GM18870 (cell line): ENCODE data around the gene SLC35F6.

Experiments used
- ATAC-seq: cut with Tn5 transposase; IDR thresholded peaks from one replicate; pipeline ENCODE4 v1.9.1; 2021; ENCODE audit warnings: moderate library complexity; ENCODE audit not compliant: unreplicated experiment

Gene SLC35F6

DNA sequence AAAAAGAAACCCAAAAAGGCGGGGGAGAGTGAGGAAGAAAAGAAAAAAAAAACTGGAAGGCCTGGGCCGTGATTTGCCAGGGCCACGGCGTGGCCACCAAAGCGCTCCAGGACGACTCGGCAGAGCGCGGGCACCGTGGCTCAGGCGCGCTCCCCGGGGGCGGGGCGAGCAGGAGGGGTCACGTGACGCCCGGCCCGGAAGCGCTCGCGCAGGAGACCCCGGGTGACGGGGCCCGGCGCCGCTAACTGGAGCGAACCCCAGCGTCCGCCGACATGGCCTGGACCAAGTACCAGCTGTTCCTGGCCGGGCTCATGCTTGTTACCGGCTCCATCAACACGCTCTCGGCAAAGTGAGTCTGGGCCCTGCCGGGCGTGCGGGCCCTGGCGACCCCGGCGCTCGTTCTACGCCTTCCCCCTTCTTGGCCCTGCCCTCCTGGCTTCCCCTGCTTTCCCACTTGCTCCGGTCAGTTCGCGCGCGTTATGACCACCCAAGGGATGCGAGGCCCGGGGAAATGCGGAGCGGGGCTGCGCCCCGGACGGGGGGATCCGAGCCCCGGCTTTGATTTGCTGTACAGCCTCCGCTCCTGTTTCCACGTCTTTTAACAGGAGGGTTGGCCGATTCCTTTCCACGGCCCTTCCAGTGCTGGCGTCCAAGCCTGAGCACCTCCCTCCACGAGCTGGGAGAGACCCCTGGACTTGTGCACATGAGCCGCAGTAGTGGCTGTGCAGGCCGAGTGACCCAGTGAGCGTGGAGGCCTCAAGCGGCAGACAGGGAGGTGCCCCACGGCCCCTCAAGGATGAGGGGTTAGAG is at the start of gene SLC35F6:
TSS of gene SLC35F6 (plus strand) at position 207 of the 810 bp plus-strand sequence. CDS start at position 273, 66 bp downstream.
- no peak for ATAC-seq

GRCh38 chr2:26715528-26716270 is 48.4 kb upstream of the SLC35F6 start:
- ATAC-seq = no peak

DNA sequence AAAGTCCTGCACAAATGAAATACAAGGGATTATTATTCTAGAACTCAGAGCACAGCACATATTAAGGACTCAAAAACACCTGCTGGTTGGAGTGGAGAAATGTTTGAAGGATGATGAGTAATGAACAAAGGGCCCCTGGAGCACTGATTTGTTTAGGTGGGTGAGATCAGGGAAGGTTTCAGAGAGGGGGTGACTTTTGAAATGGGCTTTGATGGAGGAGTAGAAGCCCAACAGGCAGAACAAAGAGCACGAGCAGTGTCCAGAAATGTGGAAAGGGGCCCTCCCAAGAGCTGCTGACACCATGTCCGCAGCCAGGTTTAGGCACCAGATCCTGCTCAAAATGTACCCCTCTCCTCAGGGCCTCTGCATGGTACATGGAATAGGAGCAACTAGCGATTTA is 47.7 kb upstream of the SLC35F6 start:
- no peak for ATAC-seq

- ATAC-seq = no peak
Measured at GRCh38 chr2:26716769-26717168, 47.3 kb upstream of the SLC35F6 start.

- no peak for ATAC-seq
Measured at GRCh38 chr2:26717362-26717761, 46.7 kb upstream of the SLC35F6 start.

- no peak for ATAC-seq
Measured at GRCh38 chr2:26718949-26719686, 45.0 kb upstream of the SLC35F6 start.

DNA sequence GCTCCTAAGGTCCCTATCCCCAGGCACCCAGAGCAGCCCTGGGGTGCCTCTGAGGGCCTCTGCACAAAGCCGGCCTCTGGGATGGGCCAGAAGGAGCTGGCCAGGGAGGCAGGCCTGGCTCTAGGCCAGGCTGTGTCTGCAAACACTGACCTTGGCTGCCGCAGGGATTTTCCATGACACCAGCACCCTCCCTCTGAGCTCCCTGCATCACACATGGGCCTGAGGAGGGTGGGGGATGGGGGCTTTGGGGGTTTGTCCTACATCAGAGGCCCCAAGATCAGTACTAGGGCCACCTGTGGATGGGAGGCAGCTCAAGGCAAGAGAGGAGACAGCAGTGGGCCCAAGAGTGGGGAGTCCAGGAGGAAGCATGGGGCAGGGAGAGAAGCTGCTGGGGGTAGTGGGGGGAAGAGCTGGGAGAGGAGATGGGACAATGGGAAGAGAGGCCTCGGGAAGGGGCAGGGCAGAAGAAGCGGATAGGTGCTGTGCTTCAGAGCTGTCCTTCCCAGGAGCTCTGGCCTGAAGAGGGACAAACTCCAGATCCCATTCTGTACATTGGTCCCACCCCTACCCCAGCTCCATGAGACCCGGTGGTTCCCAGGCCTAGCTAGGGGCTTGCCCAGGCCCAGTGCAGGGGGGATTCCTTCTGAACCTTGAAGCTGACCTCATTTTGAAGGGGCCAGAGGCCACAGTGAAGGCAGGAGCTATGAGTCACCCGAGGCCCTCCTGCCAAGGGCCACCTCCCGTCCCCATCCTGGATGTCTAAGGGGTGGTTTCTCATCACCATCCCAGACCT is 43.6 kb upstream of the SLC35F6 start:
- no peak for ATAC-seq

- no peak for ATAC-seq
Measured at GRCh38 chr2:26721115-26722032, 42.7 kb upstream of the SLC35F6 start.

DNA sequence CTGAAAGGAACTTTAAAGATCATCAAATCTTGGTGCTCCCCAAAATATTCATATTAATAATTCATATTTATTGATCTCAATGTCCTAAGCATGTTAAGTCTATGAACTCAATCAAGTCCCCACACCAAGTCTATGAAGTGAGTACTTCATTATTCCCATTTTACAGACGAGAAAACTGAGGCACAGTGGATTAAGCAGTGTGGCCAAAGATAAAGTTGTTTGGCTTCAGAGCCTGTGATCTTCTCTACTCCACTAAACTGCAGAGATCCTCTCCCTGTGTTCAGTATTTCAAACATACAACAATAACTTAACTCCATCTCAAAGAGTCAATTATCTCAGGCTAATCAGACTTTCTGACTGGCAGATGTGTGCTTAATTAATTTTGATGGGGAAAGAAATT is 41.8 kb upstream of the SLC35F6 start:
- ATAC-seq = no peak

- ATAC-seq = no peak
Measured at GRCh38 chr2:26722911-26723310, 41.2 kb upstream of the SLC35F6 start.

GRCh38 chr2:26723475-26723874 is 40.6 kb upstream of the SLC35F6 start:
- no peak for ATAC-seq

- ATAC-seq = no peak
Measured at GRCh38 chr2:26723991-26724750, 39.9 kb upstream of the SLC35F6 start.

- ATAC-seq = no peak
Measured at GRCh38 chr2:26724784-26725520, 39.1 kb upstream of the SLC35F6 start.

- no peak for ATAC-seq
Measured at GRCh38 chr2:26725521-26725820, 38.6 kb upstream of the SLC35F6 start.

DNA sequence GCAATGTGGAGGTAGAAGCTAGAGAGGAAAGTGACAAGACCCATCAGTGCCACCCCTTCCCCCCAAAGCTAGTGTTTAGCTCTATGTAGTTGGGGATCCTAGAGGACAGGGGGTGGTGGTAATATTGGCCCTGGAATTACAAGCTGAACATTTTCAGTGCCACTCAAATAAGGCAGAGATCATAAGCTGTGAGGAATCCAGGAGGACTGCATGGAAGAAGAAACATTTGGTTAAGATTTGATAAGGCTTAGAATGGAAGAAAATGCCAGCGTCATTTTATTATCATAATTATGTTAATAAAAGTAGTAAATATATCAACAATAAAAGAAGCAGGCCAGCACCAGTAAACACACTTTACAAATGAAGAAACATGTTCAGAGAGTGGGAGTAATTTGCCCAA is 37.9 kb upstream of the SLC35F6 start:
- ATAC-seq = no peak

GRCh38 chr2:26727641-26728561 is 36.2 kb upstream of the SLC35F6 start:
- no peak for ATAC-seq

- ATAC-seq = no peak
Measured at GRCh38 chr2:26729311-26729710, 34.8 kb upstream of the SLC35F6 start.
